NCI-H748 treated with DMSO at 0.1 percent for 48 hours (cell line): ENCODE measurements around the gene UFC1.

Experiments used
- DNase-seq: peaks from one replicate; lab custom pipeline; 2025; lab: John Stamatoyannopoulos, UW

Gene UFC1

DNA sequence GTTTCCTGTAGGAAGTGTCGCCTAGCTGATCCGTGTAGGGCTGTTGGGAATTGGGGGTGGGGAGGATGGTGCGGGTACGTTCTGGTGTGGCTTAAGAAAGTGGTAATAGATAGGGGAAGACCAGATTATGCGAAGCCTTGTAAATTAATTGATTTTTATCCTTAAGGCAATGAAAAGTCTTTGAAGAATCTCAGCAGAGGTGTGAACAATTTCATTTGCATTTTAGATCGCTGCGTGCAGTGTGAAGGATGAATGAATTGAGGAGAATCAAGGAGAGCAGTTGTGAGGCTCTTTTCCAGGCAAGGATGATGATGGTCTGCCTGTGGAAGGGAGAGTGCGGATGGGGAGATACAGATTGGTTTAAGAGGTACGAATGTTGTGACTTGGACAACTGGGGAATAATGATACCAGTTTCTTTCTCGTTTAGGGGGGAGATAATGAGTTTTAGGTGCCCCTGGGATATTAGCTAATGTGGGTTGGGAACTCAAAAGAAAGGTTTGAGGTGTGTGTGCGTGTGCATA is 20.5 kb upstream of the UFC1 start:
- DNase-seq, result peak; percentile 60

DNA sequence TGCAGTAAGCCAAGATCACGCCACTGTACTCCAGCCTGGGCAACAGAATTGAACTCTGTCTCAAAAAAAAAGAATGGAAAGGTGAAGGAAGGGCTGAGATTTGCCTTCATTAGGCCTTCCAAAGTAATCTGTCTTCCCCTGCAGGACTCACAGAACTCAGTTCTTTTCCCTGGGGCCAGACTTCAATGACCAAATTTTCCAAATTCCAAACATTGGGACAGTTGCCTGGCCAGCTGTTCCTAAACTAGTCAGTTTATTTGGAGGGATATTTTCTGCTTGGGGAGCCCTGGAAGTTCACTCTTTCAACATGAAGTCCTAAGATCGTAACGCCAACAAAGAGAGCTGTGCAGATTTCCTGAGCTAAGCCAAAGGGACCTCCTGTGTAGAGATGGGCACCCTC is 15.9 kb upstream of the UFC1 start:
- DNase-seq, result no peak

DNA sequence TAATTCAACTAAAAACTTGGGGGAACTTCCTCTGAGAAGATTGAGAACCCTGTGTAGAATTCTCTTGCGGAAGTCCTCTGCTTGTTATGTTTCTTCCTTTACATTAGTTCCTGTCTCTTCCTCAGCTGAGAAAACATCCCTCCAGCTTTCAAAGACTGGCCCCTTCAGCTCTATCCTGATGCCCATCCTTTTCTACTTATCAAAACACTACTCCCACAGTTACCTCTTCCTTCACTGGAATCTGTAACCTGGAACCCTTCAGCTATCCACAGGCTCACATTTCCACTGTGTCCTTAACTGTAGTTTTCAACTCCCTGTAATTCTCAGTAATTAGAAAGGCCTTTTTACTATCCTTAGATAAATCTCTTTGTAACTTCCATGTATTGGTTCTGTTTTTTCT is 15.3 kb upstream of the UFC1 start:
- DNase-seq, result no peak

DNA sequence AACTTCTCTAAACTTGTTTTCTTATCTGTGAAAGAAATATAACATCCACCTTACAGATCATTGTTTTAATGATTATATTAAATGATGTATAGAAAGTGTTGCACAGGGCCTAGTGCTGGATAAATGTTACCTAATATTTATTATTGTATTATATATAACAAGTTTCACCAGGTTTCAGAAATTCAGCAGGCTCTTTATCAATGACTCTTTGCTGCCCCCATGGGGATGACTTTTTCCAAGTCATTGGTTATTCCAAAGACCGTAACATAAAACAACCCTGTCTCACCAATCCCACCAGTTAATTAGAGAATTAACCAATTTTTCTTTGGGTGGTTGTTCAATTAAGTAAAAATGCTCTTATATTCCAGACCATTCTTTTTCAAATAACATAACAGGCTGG is 14.0 kb upstream of the UFC1 start:
- peak; percentile 12 for DNase-seq

DNA sequence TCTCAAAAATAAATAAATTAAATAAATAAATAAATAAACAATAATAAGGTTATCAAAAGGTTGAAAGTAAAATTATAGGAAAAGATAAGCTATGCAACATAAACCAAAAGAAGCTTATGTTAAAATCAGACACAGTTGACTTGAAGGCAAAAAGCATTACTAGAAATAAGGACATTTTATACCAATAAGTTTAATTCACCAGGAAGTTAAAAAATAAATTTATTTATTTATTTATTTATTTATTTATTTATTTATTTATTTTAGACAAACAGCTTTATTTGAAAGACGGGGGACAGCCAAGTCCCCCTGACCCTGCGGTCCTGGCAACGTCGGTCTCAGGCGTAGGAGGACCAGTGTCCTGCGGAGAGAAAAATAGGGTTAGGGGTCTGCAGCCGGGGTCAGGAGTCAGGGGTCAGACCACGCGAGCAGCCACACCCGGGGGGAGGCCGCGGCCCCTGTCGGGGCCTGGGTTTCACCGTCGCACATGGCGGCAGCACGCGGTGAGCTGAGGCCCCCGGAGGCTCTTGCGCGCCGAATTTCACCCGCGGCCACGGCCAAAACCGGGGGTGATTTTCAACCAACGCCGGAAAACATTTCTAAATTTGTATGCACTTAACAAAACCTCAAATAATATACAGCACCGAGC is 12.9 kb upstream of the UFC1 start:
- DNase-seq, result no peak

DNA sequence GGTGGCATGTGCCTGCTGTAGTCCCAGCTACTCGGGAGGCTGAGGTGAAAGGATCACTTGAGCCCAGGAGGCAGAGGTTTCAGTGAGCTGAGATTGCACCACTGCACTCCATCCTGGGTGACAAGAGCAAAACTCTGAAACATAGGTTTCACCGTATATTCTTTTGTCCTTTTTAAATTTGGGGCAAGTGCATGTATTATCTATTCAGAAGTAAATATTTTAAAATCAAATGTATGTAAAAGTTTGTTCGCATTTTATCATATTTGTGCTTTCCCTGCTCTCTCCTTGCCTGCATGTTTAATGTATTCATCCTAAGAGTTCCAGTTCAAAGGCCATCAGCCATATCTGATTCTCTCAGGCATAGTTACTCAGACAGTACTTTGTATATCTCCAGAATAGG is 7.9 kb upstream of the UFC1 start:
- DNase-seq, result no peak

DNA sequence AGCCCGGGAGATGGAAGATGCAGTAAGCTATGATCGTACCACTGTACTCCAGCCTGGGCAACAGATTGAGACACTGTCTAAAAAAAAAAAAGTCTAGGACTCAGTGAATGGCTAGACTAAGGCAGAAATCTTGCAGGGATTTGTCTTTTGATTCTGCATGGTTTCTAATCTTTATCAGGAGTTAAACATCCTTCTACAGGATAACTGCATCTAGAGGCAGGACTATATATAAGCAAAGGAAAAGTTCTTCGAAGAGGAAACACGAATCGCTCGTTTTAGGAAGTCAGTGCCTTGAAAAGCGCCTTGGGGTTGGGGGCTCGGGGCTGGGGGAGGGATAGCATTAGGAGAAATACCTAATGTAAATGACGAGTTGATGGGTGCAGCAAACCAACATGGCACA is 602 bp upstream of the UFC1 start:
- no peak for DNase-seq

DNA sequence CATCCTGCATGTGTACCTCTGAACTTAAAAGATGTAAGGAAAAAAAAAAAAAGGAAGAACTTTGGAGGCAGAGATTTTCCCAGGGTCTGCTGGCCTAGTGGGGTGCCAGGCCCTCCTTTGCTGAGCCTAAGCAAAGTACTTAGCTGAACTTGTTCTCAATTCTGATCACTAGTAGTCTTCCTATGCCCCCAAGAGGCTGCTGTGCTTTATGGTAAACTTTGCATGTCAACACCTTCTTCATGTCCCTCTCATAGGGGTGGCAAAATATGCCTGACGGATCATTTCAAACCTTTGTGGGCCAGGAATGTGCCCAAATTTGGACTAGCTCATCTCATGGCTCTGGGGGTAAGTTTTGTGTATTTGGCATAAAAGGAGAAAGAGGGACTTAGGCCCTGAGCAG is 4.1 kb downstream of the UFC1 start:
- no peak for DNase-seq

DNA sequence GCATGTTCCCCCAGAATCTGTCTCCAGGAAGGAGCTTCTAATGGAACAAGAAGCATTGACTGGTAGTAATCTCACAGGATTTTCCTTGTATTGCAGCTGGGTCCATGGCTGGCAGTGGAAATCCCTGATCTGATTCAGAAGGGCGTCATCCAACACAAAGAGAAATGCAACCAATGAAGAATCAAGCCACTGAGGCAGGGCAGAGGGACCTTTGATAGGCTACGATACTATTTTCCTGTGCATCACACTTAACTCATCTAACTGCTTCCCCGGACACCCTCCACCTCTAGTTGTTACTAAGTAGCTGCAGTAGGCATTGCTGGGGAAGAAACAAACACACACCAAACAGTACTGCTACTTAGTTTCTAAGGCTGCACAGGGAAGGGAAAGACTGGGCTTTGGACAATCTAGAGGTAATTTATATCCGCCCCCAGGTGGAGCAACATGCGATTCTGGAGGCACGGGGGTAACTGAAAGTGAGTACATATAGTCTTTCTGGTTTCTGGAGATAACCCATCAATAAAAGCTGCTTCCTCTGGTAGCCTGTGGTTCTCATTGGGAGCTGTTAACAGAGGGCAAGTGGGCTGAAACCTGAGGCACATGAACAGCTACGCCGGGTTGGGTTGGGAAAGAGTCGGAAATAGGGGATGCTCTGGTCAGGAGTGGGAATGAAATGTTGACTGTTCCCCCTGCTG is 4.7 kb downstream of the UFC1 start:
- no peak for DNase-seq

DNA sequence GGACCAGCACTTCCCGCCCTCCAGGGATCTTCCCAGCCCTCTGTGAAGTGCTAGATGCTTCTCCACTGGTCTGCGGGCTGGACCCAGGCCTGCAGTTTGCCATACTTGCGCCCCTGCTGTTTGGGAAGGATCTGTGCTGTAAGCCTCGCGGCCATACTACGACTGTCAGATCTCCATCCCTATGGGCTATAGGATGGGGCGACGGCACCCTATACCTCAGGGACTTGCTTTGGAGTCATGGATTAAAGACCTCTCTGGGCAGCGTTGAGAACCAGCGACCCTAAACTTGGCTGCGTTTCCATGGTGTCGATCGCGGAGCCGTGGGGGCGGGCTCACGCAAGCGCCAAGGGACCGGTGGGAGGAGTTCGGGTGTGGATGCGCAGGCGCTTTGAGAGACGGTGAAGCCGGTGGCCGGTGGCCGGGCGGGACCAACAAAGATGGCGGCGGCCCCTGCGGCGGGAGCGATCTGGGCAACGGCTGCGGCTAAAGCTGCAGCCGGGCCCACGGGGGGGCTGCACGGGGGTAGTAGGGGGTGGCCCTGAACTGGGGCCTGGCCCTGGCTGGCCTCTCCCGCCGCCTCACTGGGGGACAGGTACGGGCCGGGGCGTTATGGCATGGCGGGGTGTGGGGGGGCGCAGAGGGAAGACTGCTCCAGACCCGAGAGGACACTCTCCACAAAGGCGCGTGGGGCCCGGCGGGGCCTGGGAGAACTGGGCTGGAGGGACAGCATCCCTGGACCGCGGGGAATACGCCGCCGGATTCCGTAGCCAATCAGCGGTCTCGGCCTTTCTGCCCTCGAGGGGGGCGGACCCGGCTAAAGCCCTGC is 5.5 kb downstream of the UFC1 start, which contains the start of gene USP21:
Gene USP21 (plus strand): TSS at position 414 of the 826 bp plus-strand sequence. CDS start 1,141 bp downstream, outside the sequence.
- DNase-seq, result peak; percentile 87

DNA sequence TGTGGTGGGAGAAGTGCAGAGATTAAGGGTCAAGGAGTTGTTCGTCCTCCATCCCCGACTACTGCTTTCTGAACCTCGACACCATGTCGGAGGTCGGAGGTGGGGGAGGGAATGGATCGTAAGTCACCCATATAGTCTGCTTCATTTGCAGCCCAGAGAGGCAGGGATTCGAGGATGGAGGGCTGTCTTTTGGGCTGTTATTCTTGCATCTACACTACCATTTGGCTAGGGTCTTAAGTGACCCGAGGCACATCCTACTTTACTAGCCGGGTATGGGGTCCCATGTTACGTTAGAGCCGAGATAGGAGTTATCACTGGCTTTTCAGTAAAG is 6.1 kb downstream of the UFC1 start:
- DNase-seq, result no peak

DNA sequence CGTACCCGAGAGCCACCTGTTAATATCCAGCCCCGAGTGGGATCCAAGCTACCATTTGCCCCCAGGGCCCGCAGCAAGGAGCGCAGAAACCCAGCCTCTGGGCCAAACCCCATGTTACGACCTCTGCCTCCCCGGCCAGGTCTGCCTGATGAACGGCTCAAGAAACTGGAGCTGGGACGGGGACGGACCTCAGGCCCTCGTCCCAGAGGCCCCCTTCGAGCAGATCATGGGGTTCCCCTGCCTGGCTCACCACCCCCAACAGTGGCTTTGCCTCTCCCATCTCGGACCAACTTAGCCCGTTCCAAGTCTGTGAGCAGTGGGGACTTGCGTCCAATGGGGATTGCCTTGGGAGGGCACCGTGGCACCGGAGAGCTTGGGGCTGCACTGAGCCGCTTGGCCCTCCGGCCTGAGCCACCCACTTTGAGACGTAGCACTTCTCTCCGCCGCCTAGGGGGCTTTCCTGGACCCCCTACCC is 6.9 kb downstream of the UFC1 start:
- DNase-seq, result no peak

DNA sequence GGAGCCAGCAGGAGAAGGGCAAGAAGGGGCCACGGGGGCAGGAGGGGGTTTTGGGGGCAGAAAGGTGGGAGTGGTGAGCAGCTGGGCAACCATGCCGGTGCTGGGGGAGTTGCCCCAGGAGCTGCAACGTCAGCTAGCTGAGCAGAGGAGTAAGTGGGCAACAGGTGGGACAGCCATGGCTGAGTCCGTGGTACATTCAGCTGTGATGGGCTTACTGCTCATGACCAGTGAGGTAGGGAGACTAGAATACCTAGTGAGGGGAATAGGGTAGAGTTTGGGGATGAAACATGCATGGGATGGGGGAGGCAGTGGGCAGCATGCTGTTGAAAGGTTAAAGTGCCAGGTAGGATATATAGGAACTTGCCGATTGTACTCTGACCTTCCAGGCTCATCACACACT is 7.9 kb downstream of the UFC1 start:
- DNase-seq, result no peak

DNA sequence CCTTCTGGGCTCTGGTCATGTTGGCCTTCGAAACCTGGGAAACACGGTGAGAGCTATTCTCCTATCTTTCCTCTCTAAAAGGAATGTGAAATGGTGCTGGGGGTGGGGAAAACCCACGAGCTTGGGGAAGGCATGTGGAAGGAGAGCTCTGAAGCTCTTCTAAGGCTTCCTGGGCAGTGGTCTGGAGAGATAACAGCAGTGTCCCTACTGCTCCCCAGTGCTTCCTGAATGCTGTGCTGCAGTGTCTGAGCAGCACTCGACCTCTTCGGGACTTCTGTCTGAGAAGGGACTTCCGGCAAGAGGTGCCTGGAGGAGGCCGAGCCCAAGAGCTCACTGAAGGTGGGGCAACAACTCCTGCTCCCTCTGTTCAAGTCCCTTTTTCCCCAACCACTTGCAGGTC is 8.3 kb downstream of the UFC1 start:
- DNase-seq, result no peak

DNA sequence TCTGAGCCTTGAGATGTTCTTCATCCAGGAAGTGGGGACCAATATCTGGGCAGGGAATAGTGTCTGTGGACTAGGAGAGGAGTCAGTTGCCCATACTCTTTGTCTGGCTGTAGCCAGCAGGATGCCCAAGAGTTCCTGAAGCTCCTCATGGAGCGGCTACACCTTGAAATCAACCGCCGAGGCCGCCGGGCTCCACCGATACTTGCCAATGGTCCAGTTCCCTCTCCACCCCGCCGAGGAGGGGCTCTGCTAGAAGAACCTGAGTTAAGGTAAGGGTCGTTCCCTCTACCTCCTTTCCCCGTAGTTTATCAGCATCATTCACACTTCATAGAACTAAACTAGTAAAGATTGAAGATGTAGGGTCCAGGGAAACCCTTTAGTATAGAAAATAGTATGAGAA is 9.0 kb downstream of the UFC1 start:
- no peak for DNase-seq

DNA sequence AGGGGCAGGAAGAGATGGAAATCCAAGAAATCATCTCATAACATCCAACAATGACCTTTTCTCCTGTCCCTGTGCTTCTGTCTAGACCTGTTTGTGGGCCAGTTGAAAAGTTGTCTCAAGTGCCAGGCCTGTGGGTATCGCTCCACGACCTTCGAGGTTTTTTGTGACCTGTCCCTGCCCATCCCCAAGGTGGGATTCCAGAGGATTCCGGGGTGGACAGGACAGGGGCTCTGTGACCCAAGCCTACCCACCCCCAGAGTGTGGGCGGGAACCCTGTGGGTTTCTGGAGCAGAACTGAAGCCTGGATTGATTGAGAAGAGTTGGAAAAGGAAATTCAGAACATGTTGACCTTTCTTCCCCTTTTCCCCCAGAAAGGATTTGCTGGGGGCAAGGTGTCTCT is 10.0 kb downstream of the UFC1 start:
- DNase-seq, result no peak

DNA sequence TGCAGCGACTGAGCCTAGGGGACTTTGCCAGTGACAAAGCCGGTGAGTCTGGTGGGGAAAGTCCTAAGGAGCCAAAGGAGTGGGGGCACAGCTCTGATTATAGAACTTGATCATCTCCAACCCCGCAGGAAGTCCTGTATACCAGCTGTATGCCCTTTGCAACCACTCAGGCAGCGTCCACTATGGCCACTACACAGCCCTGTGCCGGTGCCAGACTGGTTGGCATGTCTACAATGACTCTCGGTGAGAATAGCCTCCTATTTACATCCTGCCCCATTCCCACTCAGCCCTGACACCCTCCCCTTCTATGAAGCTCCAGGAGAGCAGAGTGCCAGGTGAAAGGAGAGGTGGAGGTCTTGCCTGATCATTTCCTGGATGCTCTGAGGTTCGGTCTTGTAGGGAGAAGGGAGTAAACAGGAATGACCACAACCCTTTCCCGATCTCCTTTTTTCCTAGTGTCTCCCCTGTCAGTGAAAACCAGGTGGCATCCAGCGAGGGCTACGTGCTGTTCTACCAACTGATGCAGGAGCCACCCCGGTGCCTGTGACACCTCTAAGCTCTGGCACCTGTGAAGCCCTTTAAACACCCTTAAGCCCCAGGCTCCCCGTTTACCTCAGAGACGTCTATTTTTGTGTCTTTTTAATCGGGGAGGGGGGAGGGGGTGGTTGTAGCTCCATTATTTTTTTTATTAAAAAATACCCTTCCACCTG is 11.3 kb downstream of the UFC1 start:
- DNase-seq, result no peak

DNA sequence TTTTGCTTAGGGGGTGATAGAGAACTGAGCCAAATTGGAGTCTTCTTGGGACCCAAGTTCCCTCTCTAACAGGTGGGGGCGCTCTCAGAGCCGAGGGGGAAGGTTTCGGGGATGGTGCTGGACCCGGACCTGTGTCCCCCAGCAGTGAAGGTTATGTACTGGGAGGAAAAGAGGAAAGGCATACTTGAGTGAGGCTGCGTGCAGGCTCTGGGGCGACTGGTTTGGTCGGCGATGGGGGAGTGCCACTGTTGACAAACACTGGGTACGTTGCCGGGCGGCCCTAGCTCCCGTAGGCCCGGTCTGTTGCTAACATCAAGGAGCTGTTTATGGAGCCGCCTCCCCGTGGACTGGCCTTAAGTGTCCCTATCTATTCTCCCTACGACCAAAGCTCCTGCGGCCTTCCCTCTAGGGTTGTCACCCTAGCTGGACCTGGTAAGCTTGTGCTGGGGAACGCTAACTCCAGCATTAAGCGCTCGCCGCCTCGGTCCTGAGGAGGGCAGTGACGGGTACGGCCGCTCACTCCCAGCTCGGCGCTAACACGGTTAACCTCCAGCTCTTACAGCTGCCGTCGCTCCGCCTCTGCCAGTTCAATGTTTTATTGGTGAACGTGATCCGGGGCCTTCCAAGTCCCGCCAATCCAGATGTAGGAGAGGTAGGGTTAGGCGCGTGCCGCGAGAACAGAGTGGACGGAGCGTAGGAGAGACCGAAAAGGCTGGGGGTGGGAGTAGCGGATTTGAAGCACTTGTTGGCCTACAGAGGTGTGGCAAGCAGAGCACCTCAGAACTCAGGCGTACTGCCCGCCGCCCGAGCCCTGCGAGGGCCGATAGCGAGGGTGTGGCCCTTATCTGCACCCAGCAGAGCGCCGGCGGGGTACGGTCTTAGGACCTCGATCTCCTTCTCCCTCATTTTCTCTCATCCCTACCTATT is 12.2 kb downstream of the UFC1 start, which contains the start of gene PPOX:
Gene PPOX (plus strand): TSS at position 685 of the 927 bp plus-strand sequence. CDS start 422 bp downstream, outside the sequence.
- DNase-seq, result peak; percentile 95

DNA sequence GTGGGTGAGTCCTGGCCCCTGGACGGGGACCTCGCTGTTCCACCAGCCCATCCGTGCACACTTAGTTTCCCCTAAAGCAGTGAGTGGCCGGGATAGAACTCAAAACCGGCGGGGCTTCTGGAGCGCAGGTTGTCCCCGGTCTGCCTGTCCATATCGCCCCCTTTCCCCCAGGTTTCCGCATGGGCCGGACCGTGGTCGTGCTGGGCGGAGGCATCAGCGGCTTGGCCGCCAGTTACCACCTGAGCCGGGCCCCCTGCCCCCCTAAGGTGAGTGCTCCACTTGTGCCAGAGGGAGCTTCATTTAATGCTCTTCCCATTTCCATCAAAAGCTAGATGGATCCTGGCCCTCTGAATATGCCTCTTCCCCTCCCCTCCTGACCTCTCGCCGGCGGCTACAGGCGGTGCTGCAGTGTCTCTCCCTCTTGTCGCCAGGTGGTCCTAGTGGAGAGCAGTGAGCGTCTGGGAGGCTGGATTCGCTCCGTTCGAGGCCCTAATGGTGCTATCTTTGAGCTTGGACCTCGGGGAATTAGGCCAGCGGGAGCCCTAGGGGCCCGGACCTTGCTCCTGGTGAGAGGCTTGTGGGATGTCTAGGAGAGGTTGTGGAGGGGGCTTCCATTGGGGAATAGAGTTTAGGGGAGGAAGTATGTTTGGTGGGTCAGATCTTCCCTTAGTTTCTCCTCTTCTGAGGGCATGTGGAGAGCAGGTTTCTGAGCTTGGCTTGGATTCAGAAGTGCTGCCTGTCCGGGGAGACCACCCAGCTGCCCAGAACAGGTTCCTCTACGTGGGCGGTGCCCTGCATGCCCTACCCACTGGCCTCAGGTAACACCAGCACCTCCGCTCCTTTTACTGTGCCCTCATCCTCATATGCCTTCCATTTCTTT is 13.1 kb downstream of the UFC1 start:
- peak; percentile 23 for DNase-seq

DNA sequence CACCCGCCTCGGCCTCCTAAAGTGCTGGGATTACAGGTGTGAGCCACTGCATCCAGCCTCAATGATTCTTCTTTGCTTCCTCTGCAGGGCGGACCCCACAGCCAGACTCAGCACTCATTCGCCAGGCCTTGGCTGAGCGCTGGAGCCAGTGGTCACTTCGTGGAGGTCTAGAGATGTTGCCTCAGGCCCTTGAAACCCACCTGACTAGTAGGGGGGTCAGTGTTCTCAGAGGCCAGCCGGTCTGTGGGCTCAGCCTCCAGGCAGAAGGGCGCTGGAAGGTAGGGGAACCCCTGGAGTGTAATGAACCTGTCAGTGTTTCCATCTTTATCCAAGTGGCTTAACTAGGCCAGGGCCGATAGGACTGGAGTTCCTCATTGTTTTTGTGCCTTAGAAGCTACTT is 15.1 kb downstream of the UFC1 start:
- DNase-seq, result no peak
